ENCODE results near the gene LNPEP. TPM values are rescaled to one million over a fixed set of nuclear protein-coding genes. Genes with fewer than 3 reads are reported as not detected.

Gene LNPEP
- total and polyA plus RNA-seq, 2 of the 13 experiments (the other 11 are each of a cell fraction or from before 2014, with no cell fraction given): 8.0 to 16.9 TPM

- H3K36me3 ChIP-seq (replicated peaks in 1 of 2; ENCODE audit: control insufficient read depth in 1 of 2, insufficient read depth in 2 of 2, low read length in 2 of 2): no peaks in the 10 kb centered on the region
- TF ChIP-seq EEA1 (CRISPR knock-in tag; IDR thresholded peaks at IDR 0.05; ENCODE audit: borderline replicate concordance) (no peak), ZFY (CRISPR knock-in tag; IDR thresholded peaks at IDR 0.05) (no peak), U2AF2 (IDR thresholded peaks at IDR 0.05; ENCODE audit: low read depth, low read length) (no peak), ZSCAN5A (CRISPR knock-in tag; IDR thresholded peaks at IDR 0.05; ENCODE audit: borderline replicate concordance) (no peak), RXRB (CRISPR knock-in tag; IDR thresholded peaks at IDR 0.05; ENCODE audit: borderline replicate concordance) (no peak), ZBTB10 (CRISPR knock-in tag; IDR thresholded peaks at IDR 0.05; ENCODE audit: borderline replicate concordance) (no peak), ZNF460 (CRISPR knock-in tag; IDR thresholded peaks at IDR 0.05; ENCODE audit: borderline replicate concordance) (no peak), ZNF282 (IDR thresholded peaks at IDR 0.05; ENCODE audit: partially characterized antibody) (no peak), NCOA1 (CRISPR knock-in tag; IDR thresholded peaks at IDR 0.05) (no peak), FOSL1 (CRISPR knock-in tag; IDR thresholded peaks at IDR 0.05; ENCODE audit: borderline replicate concordance) (no peak), ZNF230 (CRISPR knock-in tag; IDR thresholded peaks at IDR 0.05) (no peak), ZNF841 (CRISPR knock-in tag; IDR thresholded peaks at IDR 0.05; ENCODE audit: borderline replicate concordance) (no peak), FOXO4 (CRISPR knock-in tag; conservative IDR thresholded peaks at IDR 0.05) (no peak), HOXA7 (CRISPR knock-in tag; IDR thresholded peaks at IDR 0.05) (no peak), ZNF878 (CRISPR knock-in tag; IDR thresholded peaks at IDR 0.05) (no peak)
- no peak overlapping the region for H3K27ac ChIP-seq (ENCODE audit: extremely low read length, insufficient read depth, low read length)
- FAIRE-seq (no peak), ATAC-seq (no peak), DNase-seq (ENCODE audit: low spot score) (no peak)
- H3K4me1 ChIP-seq (ENCODE audit: insufficient read depth, low read length): no peaks in the 10 kb centered on the region
- H3K9me3 ChIP-seq (ENCODE audit: low read length): no peaks in the 10 kb centered on the region
- CTCF ChIA-PET (ENCODE audit: low intra/inter-chr PET ratio, low total read pairs): no interaction called here
- H3K4me3 ChIP-seq (replicated peaks in 1 of 3; ENCODE audit: insufficient read depth in 1 of 3, low read depth in 2 of 3, low read length in 3 of 3): no peak overlapping the region
- intact Hi-C loops (cut with micrococcal nuclease; ENCODE audit: unreplicated experiment) (no loop called here), in situ Hi-C loops (cut with HindIII; ENCODE audit: extremely low pct_ligation_motif_present, low pct_unique_long_range_greater_than_20kb) (no loop called here)
- POLR2A ChIA-PET: no interaction called here
- no peak overlapping the region for H3K4me2 ChIP-seq (ENCODE audit: low read depth, low read length)
- H2AFZ ChIP-seq (ENCODE audit: low read length): no peak overlapping the region
- 77% methylated on average over 6 of the region's 22 CpGs for WGBS (ENCODE audit: low lambda C conversion rate)
- no peaks in the 10 kb centered on the region for H3K27me3 ChIP-seq (ENCODE audit: control insufficient read depth in 1 of 2, insufficient read depth in 2 of 2, low read length in 2 of 2)
- H3K79me2 ChIP-seq (ENCODE audit: insufficient read depth, low read length): no peaks in the 10 kb centered on the region
- no peaks in the 10 kb centered on the region for H4K20me1 ChIP-seq (ENCODE audit: insufficient read depth, low read length)
- no TSS peak for BruUV-seq (replicated peaks)
- no peak overlapping the region for H3K9ac ChIP-seq (ENCODE audit: insufficient read depth, low read depth, low read length)
Measured at GRCh38 chr5:97085459-97086181, 149.7 kb downstream of the LNPEP start.

All from HepG2 (cell line).